Stimulated activated naive CD8-positive, alpha-beta T cell treated with anti-CD3 and anti-CD28 coated beads, Interleukin-15, Interleukin-2, amounts not matched to agents 100 ng/mL and 50 ng/mL, for 24 hours (primary cell): Measurements from ENCODE around the gene ATP6V1G1.
"Not testable (repeated sequence)": the region's sequence is repeated elsewhere in the genome, so short reads cannot be mapped to it uniquely, and the experiment has no call there.

Experiments
- H3K27ac Mint-ChIP-seq: one replicate; pipeline ENCODE4 v1.8.0; 2021; ENCODE audit warnings: mild to moderate bottlenecking, mixed read lengths
- H3K27me3 Mint-ChIP-seq: one replicate; pipeline ENCODE4 v1.8.0; 2021; ENCODE audit warnings: mixed read lengths
- H3K36me3 Mint-ChIP-seq: one replicate; pipeline ENCODE4 v1.8.0; 2021; ENCODE audit warnings: low read depth, mixed read lengths
- H3K4me1 Mint-ChIP-seq: one replicate; pipeline ENCODE4 v1.8.0; 2021; ENCODE audit warnings: low read depth, mixed read lengths
- H3K4me3 Mint-ChIP-seq: one replicate; pipeline ENCODE4 v1.8.0; 2021; ENCODE audit warnings: mild to moderate bottlenecking, mixed read lengths
- H3K9me3 Mint-ChIP-seq: one replicate; pipeline ENCODE4 v1.8.0; 2021; ENCODE audit warnings: mixed read lengths

The ATP6V1G1 gene

DNA sequence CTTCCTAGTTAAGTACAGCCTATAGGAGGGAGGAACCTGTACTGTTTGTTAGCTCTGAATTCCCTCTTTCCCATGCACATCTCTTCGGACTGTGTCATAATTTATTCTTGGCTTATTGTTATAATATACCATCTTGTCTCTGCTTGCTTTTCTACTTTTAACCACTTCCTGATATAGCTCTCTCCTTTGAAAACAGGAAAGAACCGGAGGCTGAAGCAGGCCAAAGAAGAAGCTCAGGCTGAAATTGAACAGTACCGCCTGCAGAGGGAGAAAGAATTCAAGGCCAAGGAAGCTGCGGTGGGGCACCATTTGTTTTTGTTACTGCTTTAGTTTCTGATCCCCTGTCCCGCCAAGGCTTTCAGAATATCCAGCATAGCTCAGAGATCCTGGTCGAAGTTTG lies 4.8 kb downstream of the ATP6V1G1 start:
- Mint-ChIP-seq H3K36me3 (peaks cover 70% of the 10 kb centered on the region), H3K4me3 (peak overlapping the region; percentile 63), H3K27me3 (no peaks in the 10 kb centered on the region), H3K9me3 (no peaks in the 10 kb centered on the region), H3K4me1 (peaks cover 77% of the 10 kb centered on the region), H3K27ac (peak overlapping the region; percentile 94)

DNA sequence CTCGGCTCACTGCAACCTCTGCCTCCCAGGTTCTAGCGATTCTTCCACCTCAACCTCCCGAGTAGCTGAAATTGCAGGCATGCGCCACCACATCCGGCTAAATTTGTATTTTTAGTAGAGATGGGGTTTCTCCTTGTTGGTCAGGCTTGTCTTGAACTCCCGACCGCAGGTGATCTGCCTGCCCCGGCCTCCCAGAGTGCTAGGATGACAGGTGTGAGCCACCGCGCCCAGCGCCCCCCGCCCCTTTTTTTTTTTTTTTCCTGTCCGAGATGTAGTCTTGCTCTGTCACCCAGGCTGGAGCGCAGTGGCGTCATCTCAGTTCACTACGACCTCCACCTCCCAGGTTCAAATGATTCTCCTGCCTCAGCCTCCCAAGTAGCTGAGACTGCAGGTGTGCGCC lies 6.6 kb downstream of the ATP6V1G1 start:
- Mint-ChIP-seq H3K27ac (peak overlapping the region; percentile 63), H3K36me3 (peaks cover 78% of the 10 kb centered on the region), H3K4me1 (peaks cover 66% of the 10 kb centered on the region), H3K4me3 (no peak overlapping the region), H3K27me3 (no peaks in the 10 kb centered on the region), H3K9me3 (no peaks in the 10 kb centered on the region)

DNA sequence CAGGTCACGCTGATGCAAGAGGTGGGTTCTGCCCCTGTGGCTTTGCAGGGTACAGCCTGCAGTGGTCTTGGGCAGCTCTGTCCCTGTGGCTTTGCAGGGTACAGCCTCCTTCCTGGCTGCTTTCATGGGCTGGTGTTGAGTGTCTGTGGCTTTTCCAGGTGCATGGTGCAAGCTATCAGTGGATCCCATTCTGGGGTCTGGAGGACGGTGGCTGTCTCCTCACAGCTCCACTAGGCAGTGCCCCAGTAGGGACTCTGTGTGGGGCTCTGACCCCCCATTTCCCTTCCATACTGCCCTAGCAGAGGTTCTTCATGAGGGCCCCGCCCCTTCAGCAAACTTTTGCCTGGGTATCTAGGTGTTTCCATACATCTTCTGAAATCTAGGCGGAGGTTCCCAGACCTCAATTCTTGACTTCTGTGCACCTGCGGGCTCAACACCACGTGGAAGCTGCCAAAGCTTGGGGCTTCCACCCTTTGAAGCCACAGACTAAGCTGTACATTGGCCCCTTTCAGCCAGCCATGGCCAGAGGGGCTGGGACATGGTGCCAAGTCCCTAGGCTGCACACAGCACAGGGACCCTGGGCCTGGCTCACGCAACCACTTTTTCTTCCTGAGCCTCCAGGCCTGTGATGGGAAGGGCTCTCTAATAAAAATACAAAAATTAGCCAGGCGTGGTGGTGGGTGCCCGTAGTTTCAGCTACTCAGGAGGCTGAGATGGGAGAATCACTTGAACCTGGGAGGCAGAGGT lies 13.1 kb downstream of the ATP6V1G1 start:
- Mint-ChIP-seq H3K4me1 (peaks cover 23% of the 10 kb centered on the region), H3K36me3 (peaks cover 65% of the 10 kb centered on the region), H3K9me3 (peaks cover 13% of the 10 kb centered on the region)
- H3K27me3 Mint-ChIP-seq, H3K27ac Mint-ChIP-seq, H3K4me3 Mint-ChIP-seq: not testable (repeated sequence)

GRCh38 chr9:114601787-114602186 lies 14.2 kb downstream of the ATP6V1G1 start:
- peaks cover 57% of the 10 kb centered on the region for H3K36me3 Mint-ChIP-seq
- H3K4me3 Mint-ChIP-seq, H3K27me3 Mint-ChIP-seq, H3K27ac Mint-ChIP-seq: not testable (repeated sequence)
- H3K9me3 Mint-ChIP-seq = peaks cover 13% of the 10 kb centered on the region
- H3K4me1 Mint-ChIP-seq = peaks cover 16% of the 10 kb centered on the region

- H3K4me3 Mint-ChIP-seq = no peak overlapping the region
- no peak overlapping the region for H3K27ac Mint-ChIP-seq
- H3K36me3 Mint-ChIP-seq = peaks cover 54% of the 10 kb centered on the region
These were observed 15.1 kb downstream of the ATP6V1G1 start for GRCh38 chr9:114602620-114603019.

GRCh38 chr9:114603248-114603647 lies 15.7 kb downstream of the ATP6V1G1 start:
- peaks cover 22% of the 10 kb centered on the region for H3K4me1 Mint-ChIP-seq
- peaks cover 13% of the 10 kb centered on the region for H3K9me3 Mint-ChIP-seq
- no peaks in the 10 kb centered on the region for H3K27me3 Mint-ChIP-seq
- H3K27ac Mint-ChIP-seq = no peak overlapping the region
- peaks cover 47% of the 10 kb centered on the region for H3K36me3 Mint-ChIP-seq
- no peak overlapping the region for H3K4me3 Mint-ChIP-seq

More at GRCh38 chr9:114602620-114603019, 15.1 kb downstream of the ATP6V1G1 start:
- H3K27me3 Mint-ChIP-seq = no peaks in the 10 kb centered on the region
- H3K9me3 Mint-ChIP-seq = peaks cover 13% of the 10 kb centered on the region
- peaks cover 17% of the 10 kb centered on the region for H3K4me1 Mint-ChIP-seq

DNA sequence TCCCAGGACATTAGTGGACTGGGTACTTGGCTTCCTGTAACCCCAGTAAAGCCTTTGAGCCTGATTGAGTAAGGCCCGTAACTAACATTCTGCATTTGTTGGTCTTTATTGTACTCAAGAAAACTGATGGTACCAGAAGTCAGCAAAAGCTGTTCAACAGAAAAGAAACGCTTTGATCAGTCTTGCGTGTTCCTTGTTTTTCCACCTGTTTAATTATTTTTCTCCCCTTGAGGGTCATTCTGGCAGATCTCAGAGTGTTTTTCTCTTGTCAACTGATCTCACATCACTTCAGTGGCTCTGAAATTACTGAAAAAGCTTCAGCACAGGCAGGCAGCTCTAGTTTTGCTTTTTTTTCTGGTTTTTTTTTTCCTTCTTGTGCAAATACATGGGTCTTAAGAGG lies 17.4 kb downstream of the ATP6V1G1 start:
- Mint-ChIP-seq H3K9me3 (peaks cover 13% of the 10 kb centered on the region), H3K27me3 (no peaks in the 10 kb centered on the region), H3K27ac (no peak overlapping the region), H3K4me3 (no peak overlapping the region), H3K36me3 (peaks cover 30% of the 10 kb centered on the region), H3K4me1 (peaks cover 31% of the 10 kb centered on the region)

GRCh38 chr9:114606068-114606467 lies 18.5 kb downstream of the ATP6V1G1 start:
- peaks cover 39% of the 10 kb centered on the region for H3K4me1 Mint-ChIP-seq
- H3K27ac Mint-ChIP-seq = no peak overlapping the region
- peaks cover 19% of the 10 kb centered on the region for H3K36me3 Mint-ChIP-seq
- no peak overlapping the region for H3K4me3 Mint-ChIP-seq
- H3K27me3 Mint-ChIP-seq = no peaks in the 10 kb centered on the region
- peaks cover 13% of the 10 kb centered on the region for H3K9me3 Mint-ChIP-seq

DNA sequence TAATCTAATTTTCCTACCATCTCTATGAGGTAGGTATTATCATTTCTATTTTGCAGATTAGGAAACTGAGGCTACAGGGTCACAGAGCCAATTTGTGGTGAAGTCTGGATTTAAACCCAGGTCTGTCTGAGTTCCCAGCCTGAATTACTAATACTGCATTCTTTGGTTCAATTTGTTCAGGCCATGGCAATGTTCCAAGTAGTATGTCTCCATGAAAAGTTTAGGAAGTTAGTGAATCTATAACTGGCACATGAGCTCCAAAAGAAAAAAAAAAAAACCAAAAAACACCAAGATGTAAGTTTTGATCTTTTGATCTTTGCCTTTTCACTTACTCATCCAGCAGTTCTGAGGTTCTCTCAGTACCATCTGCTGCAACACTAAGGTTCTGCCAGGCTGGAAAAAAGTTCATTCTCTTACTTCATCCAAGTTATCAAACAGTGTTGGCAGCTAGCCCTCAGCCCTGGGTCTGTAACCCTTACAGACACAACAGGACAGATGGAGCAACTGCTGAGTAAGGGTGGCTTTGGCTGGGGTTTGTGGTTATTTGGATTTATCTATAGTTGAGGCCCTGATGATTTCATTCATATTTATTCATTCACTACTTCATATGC lies 19.1 kb downstream of the ATP6V1G1 start:
- peaks cover 13% of the 10 kb centered on the region for H3K36me3 Mint-ChIP-seq
- H3K27ac Mint-ChIP-seq = peak overlapping the region; percentile 5
- no peaks in the 10 kb centered on the region for H3K27me3 Mint-ChIP-seq
- H3K4me3 Mint-ChIP-seq = no peak overlapping the region
- H3K9me3 Mint-ChIP-seq = peaks cover 9% of the 10 kb centered on the region
- peaks cover 39% of the 10 kb centered on the region for H3K4me1 Mint-ChIP-seq

DNA sequence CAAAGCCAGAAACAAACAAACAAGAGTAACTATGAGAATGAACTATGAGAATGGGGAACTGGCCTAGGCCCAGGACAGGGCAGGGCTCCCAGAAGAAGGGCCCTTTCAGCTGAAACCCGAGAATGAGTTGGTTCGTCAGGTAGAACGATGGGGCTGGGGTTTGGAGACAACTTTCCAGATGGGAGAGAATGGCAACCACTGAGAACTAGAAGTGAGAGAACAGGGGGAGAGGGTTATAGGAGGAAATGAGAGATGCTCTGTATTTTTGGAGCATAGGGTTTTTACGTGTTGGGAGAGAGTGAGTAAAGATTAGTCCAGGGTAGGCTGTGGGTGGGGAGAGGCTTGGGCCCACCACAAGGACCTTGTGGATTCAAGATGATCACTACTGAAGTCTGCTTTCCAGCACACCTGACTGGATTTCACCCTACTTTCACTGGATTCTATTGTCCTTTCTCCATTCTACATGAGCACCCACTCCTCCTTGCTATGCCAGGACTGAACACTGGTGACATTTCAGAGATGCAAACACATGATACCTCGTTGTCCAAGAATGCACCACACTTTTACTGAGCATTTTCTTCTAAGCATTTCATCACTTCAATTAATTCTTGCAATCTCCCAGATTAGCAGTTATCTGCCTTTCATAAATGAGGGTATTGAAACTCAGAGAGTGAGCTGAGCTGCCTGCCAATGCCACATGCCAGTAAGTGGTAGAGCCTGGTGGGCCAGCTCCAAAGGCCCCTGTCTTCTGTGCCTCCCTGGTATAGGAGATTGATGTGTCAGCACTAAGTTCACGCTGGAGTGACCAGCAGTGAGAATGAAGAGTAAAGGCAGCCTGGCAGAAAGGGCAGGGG lies 20.3 kb downstream of the ATP6V1G1 start:
- H3K27me3 Mint-ChIP-seq = no peaks in the 10 kb centered on the region
- peaks cover 5% of the 10 kb centered on the region for H3K36me3 Mint-ChIP-seq
- no peak overlapping the region for H3K4me3 Mint-ChIP-seq
- H3K9me3 Mint-ChIP-seq = no peaks in the 10 kb centered on the region
- peaks cover 51% of the 10 kb centered on the region for H3K4me1 Mint-ChIP-seq
- no peak overlapping the region for H3K27ac Mint-ChIP-seq

GRCh38 chr9:114608525-114608796 lies 20.9 kb downstream of the ATP6V1G1 start:
- Mint-ChIP-seq H3K36me3 (peaks cover 5% of the 10 kb centered on the region), H3K27ac (no peak overlapping the region), H3K9me3 (no peaks in the 10 kb centered on the region)

DNA sequence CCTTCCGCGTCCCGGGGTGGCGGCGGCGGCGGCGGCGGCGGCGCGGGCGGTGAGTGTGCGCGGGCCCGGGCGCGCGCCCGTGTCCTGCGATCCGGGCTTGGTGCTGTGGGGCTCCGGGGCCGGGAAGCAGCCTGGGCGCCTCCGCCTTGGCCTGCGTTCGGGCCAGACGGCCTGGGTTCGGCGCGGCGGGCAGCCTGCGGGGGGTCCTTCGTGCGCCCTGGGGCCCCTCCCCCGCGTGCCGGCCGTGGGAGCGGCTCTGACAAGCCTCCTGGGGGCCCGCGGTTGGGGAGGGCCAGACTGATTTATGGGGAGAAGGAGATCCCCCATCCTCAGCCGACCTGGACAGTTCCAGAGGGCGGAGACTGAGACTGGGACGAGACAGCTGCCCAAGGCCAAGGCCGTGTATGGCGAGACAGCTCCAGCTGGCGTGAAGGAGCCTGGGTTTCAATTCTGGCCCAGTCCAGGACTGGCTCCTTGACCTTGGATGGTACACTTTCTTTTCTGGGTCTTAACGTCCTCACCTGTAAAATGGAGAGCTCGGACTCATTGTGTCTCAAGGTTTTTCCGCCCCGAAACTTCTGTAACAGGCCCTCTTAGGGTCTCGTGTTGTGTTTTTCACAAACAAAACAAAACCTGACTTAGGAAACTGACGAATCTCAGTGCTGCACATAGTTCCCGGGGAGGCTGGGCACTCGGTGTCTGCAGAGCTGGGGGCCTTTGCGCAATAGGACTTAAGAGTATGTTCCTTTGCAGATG lies 24.1 kb downstream of the ATP6V1G1 start:
- no peaks in the 10 kb centered on the region for H3K9me3 Mint-ChIP-seq
- peaks cover 15% of the 10 kb centered on the region for H3K36me3 Mint-ChIP-seq
- H3K27me3 Mint-ChIP-seq = no peaks in the 10 kb centered on the region
- H3K27ac Mint-ChIP-seq = peak overlapping the region; percentile 85
- peaks cover 71% of the 10 kb centered on the region for H3K4me1 Mint-ChIP-seq
- peak overlapping the region; percentile 91 for H3K4me3 Mint-ChIP-seq

More at GRCh38 chr9:114608525-114608796, 20.9 kb downstream of the ATP6V1G1 start:
- H3K4me3 Mint-ChIP-seq = no peak overlapping the region
- H3K4me1 Mint-ChIP-seq = peaks cover 57% of the 10 kb centered on the region
- no peaks in the 10 kb centered on the region for H3K27me3 Mint-ChIP-seq

GRCh38 chr9:114612272-114612923 lies 24.8 kb downstream of the ATP6V1G1 start:
- H3K36me3 Mint-ChIP-seq = peaks cover 18% of the 10 kb centered on the region
- H3K9me3 Mint-ChIP-seq = no peaks in the 10 kb centered on the region
- H3K4me3 Mint-ChIP-seq = peak overlapping the region; percentile 91
- H3K27me3 Mint-ChIP-seq = no peaks in the 10 kb centered on the region
- H3K27ac Mint-ChIP-seq = peak overlapping the region; percentile 85
- H3K4me1 Mint-ChIP-seq = peaks cover 73% of the 10 kb centered on the region

- Mint-ChIP-seq H3K27ac (peak overlapping the region; percentile 85), H3K4me3 (peak overlapping the region; percentile 91), H3K36me3 (peaks cover 19% of the 10 kb centered on the region), H3K9me3 (no peaks in the 10 kb centered on the region), H3K4me1 (peaks cover 70% of the 10 kb centered on the region), H3K27me3 (no peaks in the 10 kb centered on the region)
These were observed 25.5 kb downstream of the ATP6V1G1 start for GRCh38 chr9:114613087-114613486.
